ENCODE results near the gene TPCN2. TPM values are rescaled to one million over a fixed set of nuclear protein-coding genes. Genes with fewer than 3 reads are reported as not detected.

The TPCN2 gene
- total and polyA plus RNA-seq, 2 donors, result 14.0 to 14.4 TPM

DNA sequence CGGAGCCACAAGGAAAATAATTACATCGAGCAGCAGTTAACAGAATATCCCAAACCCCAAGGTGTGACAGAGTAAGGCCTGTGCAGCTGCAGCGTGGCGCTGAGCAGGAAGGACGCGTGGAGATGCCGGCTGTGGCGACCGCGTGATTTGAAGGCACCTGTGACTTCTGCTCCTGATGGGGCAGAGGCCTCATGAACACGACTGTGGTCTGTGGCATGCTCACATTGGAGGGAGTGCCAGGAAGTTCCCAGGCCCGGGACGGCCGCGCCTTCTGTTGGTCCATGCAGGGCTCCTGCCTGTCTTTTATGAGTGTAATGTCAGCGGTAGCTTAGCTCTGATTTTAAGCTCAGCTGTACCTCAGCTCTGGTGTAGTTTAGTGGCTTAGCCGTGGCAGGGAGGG is 50.4 kb downstream of the TPCN2 start:
- H3K36me3 ChIP-seq (ENCODE audit: insufficient read depth), result no peaks in the 10 kb centered on the region
- H3K4me3 ChIP-seq (ENCODE audit: low read depth, low read length), result no peak overlapping the region
- no peaks in the 10 kb centered on the region for H3K4me1 ChIP-seq (ENCODE audit: insufficient read depth)
- no peak overlapping the region for H3K27ac ChIP-seq (ENCODE audit: low read depth)
- 70% methylated on average over 17 of the region's 17 CpGs for WGBS
- DNase-seq (ENCODE audit: extremely low spot score), result no peak

- H3K27ac ChIP-seq (ENCODE audit: low read depth), result no peak overlapping the region
- H3K4me3 ChIP-seq (ENCODE audit: low read depth, low read length), result no peak overlapping the region
- 81% methylated on average over 13 of the region's 13 CpGs for WGBS
- no peak for DNase-seq (ENCODE audit: extremely low spot score)
- H3K4me1 ChIP-seq (ENCODE audit: insufficient read depth), result no peaks in the 10 kb centered on the region
- H3K36me3 ChIP-seq (ENCODE audit: insufficient read depth), result no peaks in the 10 kb centered on the region
Observed at GRCh38 chr11:69100454-69101114, 51.9 kb downstream of the TPCN2 start.

DNA sequence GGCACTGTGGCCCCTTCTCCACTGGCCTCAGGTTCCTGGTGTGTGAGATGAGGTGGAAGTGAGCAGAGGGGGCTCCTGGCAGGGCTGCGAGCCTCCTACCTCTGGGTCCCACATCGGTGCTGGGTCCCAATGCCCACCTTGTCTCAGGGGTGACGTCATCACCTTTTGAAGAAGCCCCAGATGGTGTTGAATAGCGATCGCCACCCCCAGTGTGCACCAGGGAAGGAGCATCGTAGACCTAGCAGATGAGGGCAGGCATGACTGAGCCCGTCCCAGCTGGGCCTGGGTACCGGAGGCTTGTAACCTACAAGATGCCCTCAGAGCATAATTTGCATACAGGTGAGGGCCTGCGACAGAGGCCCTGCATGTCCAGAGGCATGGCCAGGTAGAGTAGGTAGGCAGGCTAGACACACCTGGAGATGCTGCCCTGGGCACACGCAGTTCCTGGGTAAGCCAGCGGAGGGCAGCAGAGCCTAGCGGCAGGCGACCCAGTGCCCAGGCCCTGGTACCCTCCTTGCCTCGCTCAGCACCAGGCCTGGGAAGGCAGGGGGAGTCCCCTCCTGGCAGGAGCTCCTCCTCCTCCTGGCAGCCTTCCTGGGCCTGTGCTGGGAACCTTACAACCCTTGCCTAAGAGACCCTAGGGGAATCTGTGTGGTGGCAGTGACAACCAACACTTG is 52.5 kb downstream of the TPCN2 start:
- Histone ChIP-seq H3K4me1 (ENCODE audit: insufficient read depth) (no peaks in the 10 kb centered on the region), H3K4me3 (ENCODE audit: low read depth, low read length) (no peak overlapping the region), H3K36me3 (ENCODE audit: insufficient read depth) (no peaks in the 10 kb centered on the region), H3K27ac (ENCODE audit: low read depth) (no peak overlapping the region)
- DNase-seq (ENCODE audit: extremely low spot score), result no peak
- WGBS, result 27% methylated on average over 14 of the region's 14 CpGs

DNA sequence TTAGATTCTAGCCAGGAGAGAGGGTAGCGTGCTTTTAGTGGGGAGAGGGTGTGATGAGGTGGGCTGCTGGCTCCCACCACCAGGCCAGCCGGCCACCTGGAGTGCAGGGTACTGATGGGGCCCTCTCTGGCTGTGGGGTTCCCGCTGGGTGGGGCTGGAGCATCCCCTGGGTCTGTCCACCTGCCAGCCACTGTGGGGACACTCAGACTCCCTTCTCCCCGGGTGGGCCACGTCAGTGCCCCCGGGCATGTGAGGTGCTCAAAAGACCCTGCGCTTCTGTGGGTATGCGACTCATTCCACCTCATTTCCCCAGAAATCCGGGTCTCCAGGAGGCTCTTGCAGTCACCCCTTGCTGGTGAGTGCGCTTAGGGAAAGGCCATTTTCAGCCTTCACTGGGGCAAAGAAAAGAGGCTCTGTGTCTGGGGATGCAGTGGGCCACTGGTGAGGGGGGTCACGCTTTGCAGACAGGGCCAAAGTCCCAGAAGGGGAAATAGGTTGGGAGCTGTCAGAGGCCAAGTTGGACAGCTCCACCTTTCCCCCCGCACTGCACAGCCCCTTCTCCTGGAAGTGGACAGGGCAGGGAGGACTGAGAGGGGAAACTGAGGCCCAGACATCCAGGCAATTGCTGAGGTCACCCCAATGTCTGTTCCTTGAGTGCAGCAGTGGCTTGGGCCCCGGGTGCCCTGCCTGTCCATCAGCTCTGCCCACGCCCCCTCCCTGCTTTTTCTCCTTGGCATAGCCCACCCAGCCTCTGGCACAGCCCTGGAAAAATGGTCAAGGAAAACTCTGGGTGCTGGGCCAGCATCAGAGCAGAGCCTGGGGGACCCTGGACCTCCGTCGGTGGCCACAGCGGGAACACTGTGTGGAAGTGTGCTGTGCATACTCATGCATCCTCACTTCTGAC is 53.3 kb downstream of the TPCN2 start:
- DNase-seq (ENCODE audit: extremely low spot score), result no peak
- no peak overlapping the region for H3K27ac ChIP-seq (ENCODE audit: low read depth)
- WGBS, result 73% methylated on average over 17 of the region's 17 CpGs
- H3K36me3 ChIP-seq (ENCODE audit: insufficient read depth), result no peaks in the 10 kb centered on the region
- no peaks in the 10 kb centered on the region for H3K4me1 ChIP-seq (ENCODE audit: insufficient read depth)
- no peak overlapping the region for H3K4me3 ChIP-seq (ENCODE audit: low read depth, low read length)

- H3K27ac ChIP-seq (ENCODE audit: low read depth), result no peak overlapping the region
- no peak overlapping the region for H3K4me3 ChIP-seq (ENCODE audit: low read depth, low read length)
- no peaks in the 10 kb centered on the region for H3K36me3 ChIP-seq (ENCODE audit: insufficient read depth)
- WGBS, result 55% methylated on average over 24 of the region's 24 CpGs
- DNase-seq (ENCODE audit: extremely low spot score), result no peak
- no peaks in the 10 kb centered on the region for H3K4me1 ChIP-seq (ENCODE audit: insufficient read depth)
Observed at GRCh38 chr11:69102732-69103615, 54.2 kb downstream of the TPCN2 start.

GRCh38 chr11:69104212-69104855 is 55.6 kb downstream of the TPCN2 start:
- no peaks in the 10 kb centered on the region for H3K36me3 ChIP-seq (ENCODE audit: insufficient read depth)
- no peak overlapping the region for H3K4me3 ChIP-seq (ENCODE audit: low read depth, low read length)
- no peaks in the 10 kb centered on the region for H3K4me1 ChIP-seq (ENCODE audit: insufficient read depth)
- no peak for DNase-seq (ENCODE audit: extremely low spot score)
- H3K27ac ChIP-seq (ENCODE audit: low read depth), result no peak overlapping the region
- WGBS, result 87% methylated on average over 14 of the region's 14 CpGs

DNA sequence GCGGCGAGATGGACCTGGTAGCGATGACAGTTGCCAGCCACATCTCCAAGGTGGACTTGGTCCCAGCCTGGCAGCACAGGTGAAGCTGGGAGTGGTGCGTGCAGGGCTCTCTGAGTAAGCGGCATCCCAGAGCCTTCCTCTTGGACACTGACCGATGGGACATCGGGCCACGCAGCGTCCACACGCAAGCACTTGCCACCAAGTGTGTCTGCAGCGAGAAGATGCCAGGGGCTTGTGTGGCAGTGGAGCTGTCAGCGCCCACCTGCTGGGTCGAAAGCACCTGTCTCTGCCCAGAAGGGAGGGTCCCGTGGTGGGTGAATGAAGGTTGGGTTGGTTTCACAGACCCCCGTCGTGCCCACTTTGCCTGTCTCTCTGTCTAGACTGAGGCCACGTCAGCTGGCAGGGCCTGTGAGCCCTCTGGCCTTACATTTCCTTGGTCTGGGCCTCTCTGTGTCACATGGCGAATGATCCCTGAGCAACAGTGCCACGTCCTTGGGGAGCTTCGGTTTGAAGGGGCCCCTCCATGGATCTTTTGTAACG is 56.2 kb downstream of the TPCN2 start:
- whole genome bisulfite sequencing, result 92% methylated on average over 21 of the region's 21 CpGs
- H3K27ac ChIP-seq (ENCODE audit: low read depth), result no peak overlapping the region
- H3K36me3 ChIP-seq (ENCODE audit: insufficient read depth), result no peaks in the 10 kb centered on the region
- no peak for DNase-seq (ENCODE audit: extremely low spot score)
- no peak overlapping the region for H3K4me3 ChIP-seq (ENCODE audit: low read depth, low read length)
- no peaks in the 10 kb centered on the region for H3K4me1 ChIP-seq (ENCODE audit: insufficient read depth)

DNA sequence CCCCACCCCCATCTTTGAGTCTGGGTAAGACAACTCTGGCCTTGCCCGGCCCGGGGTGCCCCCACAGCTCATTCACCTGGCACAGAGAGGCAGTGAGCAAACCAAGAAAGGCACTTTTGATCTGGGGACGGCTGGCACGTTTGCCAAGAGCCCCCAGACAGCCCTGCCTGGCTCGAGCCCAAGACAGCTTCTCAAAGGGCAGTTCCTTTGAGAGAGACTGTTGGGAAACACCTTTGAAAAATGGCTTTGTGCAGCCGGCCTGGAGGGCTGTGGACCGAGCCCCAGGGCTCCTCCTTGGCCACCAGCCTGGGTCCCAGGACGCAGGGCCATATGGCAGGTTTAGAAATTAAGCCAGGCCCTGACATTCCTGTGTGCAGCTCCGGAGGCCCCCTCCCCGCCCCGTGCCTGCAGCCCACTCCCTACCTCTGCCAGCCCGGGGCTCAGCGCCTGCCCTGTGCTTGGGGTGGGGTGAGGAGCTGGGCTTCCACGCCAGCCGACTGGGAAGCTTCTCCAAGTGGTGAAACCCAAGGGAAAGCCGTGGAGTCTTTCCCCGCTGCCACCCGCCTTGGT is 56.8 kb downstream of the TPCN2 start:
- WGBS, result 50% methylated on average over 18 of the region's 18 CpGs
- DNase-seq (ENCODE audit: extremely low spot score), result no peak
- no peak overlapping the region for H3K4me3 ChIP-seq (ENCODE audit: low read depth, low read length)
- H3K27ac ChIP-seq (ENCODE audit: low read depth), result no peak overlapping the region
- H3K4me1 ChIP-seq (ENCODE audit: insufficient read depth), result no peaks in the 10 kb centered on the region
- H3K36me3 ChIP-seq (ENCODE audit: insufficient read depth), result no peaks in the 10 kb centered on the region

DNA sequence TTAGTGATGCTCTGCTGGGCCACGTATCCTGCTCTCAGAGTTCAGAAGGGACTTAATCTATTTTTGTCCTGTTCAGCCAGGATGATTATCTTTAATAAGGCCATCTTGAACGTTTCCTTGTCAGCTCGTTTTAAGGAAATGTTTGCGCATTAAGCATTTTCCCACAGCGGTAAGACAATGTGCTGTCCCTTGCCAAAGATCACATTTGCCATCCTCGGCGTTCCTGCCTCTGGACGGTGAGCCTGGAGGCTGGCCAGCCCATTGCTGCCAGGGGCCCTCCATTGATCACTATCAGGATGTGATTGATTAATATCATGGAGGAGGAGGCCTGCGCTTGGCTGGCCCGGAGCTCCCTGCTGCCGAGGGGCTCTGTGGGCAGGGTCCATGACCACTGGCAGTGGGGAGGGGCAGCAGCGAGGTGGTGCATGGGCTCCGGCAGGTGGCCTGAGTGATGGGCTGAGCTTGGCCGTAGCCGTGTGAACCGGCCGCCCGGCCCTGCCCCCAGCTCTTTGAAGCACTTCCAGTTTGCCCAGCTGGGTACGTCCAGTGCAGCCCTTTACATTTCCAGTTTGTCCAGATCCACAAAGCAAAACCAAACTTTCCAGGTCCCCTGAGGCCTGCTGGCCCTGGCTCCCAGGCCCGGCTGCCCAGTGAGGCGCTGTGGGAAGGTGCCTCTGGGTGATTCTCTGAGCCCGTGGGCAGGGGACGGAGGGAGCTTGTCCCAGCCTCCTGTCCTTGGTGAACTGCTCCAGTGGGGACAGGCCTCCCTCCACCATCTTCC is 57.5 kb downstream of the TPCN2 start:
- Histone ChIP-seq H3K27ac (ENCODE audit: low read depth) (no peak overlapping the region), H3K4me3 (ENCODE audit: low read depth, low read length) (no peak overlapping the region)
- no peak for DNase-seq (ENCODE audit: extremely low spot score)

DNA sequence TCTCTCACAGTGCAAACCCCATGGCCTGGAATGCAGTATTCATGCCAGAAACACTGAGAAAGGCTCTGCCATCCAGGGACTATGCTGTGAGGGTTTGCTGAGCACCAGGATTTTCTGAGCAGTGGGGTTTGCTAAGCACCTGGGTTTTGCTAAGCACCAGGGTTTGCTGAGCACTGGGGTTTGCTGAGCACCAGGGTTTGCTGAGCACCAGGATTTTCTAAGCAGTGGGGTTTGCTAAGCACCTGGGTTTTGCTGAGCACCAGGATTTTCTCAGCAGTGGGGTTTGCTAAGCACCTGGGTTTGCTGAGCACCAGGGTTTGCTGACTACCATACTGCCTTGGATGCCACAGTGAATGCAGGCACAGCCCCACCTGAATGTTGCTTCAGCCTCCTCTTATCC is 58.7 kb downstream of the TPCN2 start:
- DNase-seq (ENCODE audit: extremely low spot score), result no peak
- no peak overlapping the region for H3K27ac ChIP-seq (ENCODE audit: low read depth)
- H3K4me3 ChIP-seq (ENCODE audit: low read depth, low read length), result no peak overlapping the region
- no peaks in the 10 kb centered on the region for H3K4me1 ChIP-seq (ENCODE audit: insufficient read depth)
- H3K36me3 ChIP-seq (ENCODE audit: insufficient read depth), result no peaks in the 10 kb centered on the region

More for the DNA sequence above, 57.5 kb downstream of the TPCN2 start:
- 52% methylated on average over 23 of the region's 23 CpGs for WGBS
- Histone ChIP-seq H3K36me3 (ENCODE audit: insufficient read depth) (no peaks in the 10 kb centered on the region), H3K4me1 (ENCODE audit: insufficient read depth) (no peaks in the 10 kb centered on the region)

DNA sequence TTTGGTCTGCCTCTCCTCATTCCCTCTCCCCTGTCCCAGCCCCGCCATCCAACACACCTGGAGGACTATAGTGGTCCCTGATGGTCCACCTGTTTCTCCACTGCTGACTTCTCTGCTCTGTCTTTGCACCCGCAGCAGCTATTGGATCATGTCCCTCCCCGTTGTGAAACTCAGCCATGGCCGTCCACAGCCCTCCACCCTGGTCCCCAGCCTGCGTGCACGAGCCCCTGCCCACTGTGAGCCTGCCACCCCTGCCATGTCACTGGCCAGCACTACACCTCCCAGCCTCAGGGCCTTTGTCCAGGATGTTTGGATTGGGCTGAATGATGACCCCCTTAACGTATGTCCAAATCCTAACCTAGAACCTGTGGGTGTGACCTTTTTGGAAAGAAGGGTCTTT is 59.3 kb downstream of the TPCN2 start:
- H3K4me1 ChIP-seq (ENCODE audit: insufficient read depth), result no peaks in the 10 kb centered on the region
- WGBS, result 95% methylated on average over 7 of the region's 7 CpGs
- H3K27ac ChIP-seq (ENCODE audit: low read depth), result no peak overlapping the region
- DNase-seq (ENCODE audit: extremely low spot score), result no peak
- H3K36me3 ChIP-seq (ENCODE audit: insufficient read depth), result no peaks in the 10 kb centered on the region
- no peak overlapping the region for H3K4me3 ChIP-seq (ENCODE audit: low read depth, low read length)

DNA sequence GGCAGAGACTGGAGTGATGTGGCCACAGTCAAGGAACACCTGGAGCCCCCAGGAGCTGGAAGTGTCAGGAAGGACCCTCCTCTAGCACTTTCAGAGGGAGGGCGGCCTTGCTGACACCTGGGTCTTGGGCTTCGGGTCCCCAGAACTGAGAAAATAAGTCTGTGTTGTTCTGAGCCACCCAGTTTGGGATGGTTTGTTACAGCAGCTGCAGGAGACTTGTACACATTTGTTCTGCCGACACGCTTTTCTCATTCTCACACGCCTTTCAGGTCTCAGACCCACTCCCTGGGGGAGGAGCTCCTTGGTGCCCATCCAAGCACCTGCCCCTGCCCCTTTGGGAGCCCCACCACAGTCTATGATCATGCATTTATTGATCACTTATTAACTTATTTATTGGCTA is 59.8 kb downstream of the TPCN2 start:
- H3K4me1 ChIP-seq (ENCODE audit: insufficient read depth), result no peaks in the 10 kb centered on the region
- H3K4me3 ChIP-seq (ENCODE audit: low read depth, low read length), result no peak overlapping the region
- no peak for DNase-seq (ENCODE audit: extremely low spot score)
- no peaks in the 10 kb centered on the region for H3K36me3 ChIP-seq (ENCODE audit: insufficient read depth)
- no peak overlapping the region for H3K27ac ChIP-seq (ENCODE audit: low read depth)
- 97% methylated on average over 5 of the region's 5 CpGs for WGBS

All from urinary bladder (tissue), 4 donors.